HG03469 (cell line): ENCODE results near the gene WLS.

Experiments used
- ATAC-seq: cut with Tn5 transposase; IDR thresholded peaks from one replicate; pipeline ENCODE4 v1.9.1; 2021; ENCODE audit warnings: mild to moderate bottlenecking, moderate library complexity, moderate number of reproducible peaks; ENCODE audit not compliant: unreplicated experiment

The WLS gene

GRCh38 chr1:68103884-68104554, 128.3 kb downstream of the WLS start:
- no peak for ATAC-seq

- no peak for ATAC-seq
These were observed 129.2 kb downstream of the WLS start for GRCh38 chr1:68103011-68103545.

GRCh38 chr1:68101829-68102228, 130.5 kb downstream of the WLS start:
- no peak for ATAC-seq

GRCh38 chr1:68100571-68100970, 131.8 kb downstream of the WLS start:
- no peak for ATAC-seq

GRCh38 chr1:68093737-68094136, 138.6 kb downstream of the WLS start:
- no peak for ATAC-seq

- no peak for ATAC-seq
These were observed 145.1 kb downstream of the WLS start for GRCh38 chr1:68087184-68087583.

GRCh38 chr1:68085752-68086151, 146.6 kb downstream of the WLS start:
- ATAC-seq, result no peak

- no peak for ATAC-seq
These were observed 148.6 kb downstream of the WLS start for GRCh38 chr1:68083686-68084085.

GRCh38 chr1:68081775-68082283, 150.5 kb downstream of the WLS start:
- no peak for ATAC-seq

- ATAC-seq, result no peak
These were observed 153.7 kb downstream of the WLS start for GRCh38 chr1:68078647-68079046.
